GM10248 (cell line): ENCODE measurements around the gene FUOM.

Experiments
- CTCF ChIA-PET: fragments of 300-600 bp; sonication (Branson Sonifier 250); formaldehyde crosslinking; extraction: SDS; loops from one replicate; lab custom pipeline; 2021; ENCODE audit warnings: antibody characterized with exemption; lab: Yijun Ruan, JAX
- POLR2A ChIA-PET: fragments of 350-650 bp; sonication (Branson Sonifier 250); formaldehyde crosslinking; extraction: SDS; loops from one replicate; lab custom pipeline; 2020; ENCODE audit warnings: antibody characterized with exemption; lab: Yijun Ruan, JAX
- DNase-seq: peaks from one replicate; pipeline ENCODE4 v3.0.0; 2012; ENCODE audit errors: extremely low spot score
- CTCF ChIP-seq: IDR thresholded peaks from 2 replicates; pipeline ENCODE4 v1.5.1; 2012; ENCODE audit warnings: mild to moderate bottlenecking, low read depth; ENCODE audit errors: extremely low read depth, missing control alignments, control extremely low read depth

The FUOM gene

GRCh38 chr10:133353988-133354605 is 3.7 kb downstream of the FUOM start:
- no peak for TF ChIP-seq CTCF
- CTCF ChIA-PET: interaction anchor here (1.1 to 4.4 kb wide), 3 partner anchors 8 to 25 kb away, joined by 3 to 23 read pairs (median 3); no protein-coding TSS in a partner anchor
- POLR2A ChIA-PET: no interaction called here
- DNase-seq: no peak

GRCh38 chr10:133353202-133353959 is 4.4 kb downstream of the FUOM start:
- ChIA-PET POLR2A (no interaction called here), CTCF (interaction anchor here (1.1 to 4.4 kb wide), 3 partner anchors 9 to 24 kb away, joined by 3 to 23 read pairs (median 3); no protein-coding TSS in a partner anchor)
- TF ChIP-seq CTCF: no peak
- no peak for DNase-seq

GRCh38 chr10:133351408-133352318 is 6.2 kb downstream of the FUOM start:
- ChIA-PET POLR2A (no interaction called here), CTCF (interaction anchor here (4.4 kb wide), 1 partner anchor 23 kb away, joined by 23 read pairs; no protein-coding TSS in a partner anchor)

DNA sequence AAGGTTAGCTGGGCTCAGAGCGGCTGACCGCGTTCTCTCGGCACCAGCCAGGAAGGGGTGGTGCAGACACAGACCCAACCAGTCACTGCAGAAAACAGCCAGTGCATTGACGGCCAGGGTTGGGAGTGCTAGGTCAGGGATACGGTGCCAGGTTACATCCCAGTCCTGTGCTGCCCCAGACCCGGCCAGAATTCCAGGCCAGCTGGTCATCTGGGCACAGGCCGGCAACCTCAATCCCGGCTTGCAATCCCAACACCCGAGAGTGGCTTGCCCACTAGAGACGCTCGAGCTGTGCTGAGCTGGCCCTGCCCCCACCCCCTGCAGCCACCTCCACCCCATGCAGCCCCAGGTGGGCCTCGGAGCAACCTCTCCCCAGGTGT is 6.9 kb downstream of the FUOM start:
- peak; percentile 15 for DNase-seq
- TF ChIP-seq CTCF: no peak
- POLR2A ChIA-PET: no interaction called here
- CTCF ChIA-PET: interaction anchor here (4.4 kb wide), 1 partner anchor 22 kb away, joined by 23 read pairs; no protein-coding TSS in a partner anchor

More at GRCh38 chr10:133351408-133352318, 6.2 kb downstream of the FUOM start:
- TF ChIP-seq CTCF: no peak
- no peak for DNase-seq

- POLR2A ChIA-PET: no interaction called here
- CTCF ChIA-PET: interaction anchor here (4.4 kb wide), 1 partner anchor 22 kb away, joined by 23 read pairs; no protein-coding TSS in a partner anchor
- TF ChIP-seq CTCF: no peak
- DNase-seq: no peak
Measured at GRCh38 chr10:133350283-133350949, 7.4 kb downstream of the FUOM start.
